NCI-H69 (cell line): ENCODE measurements around the gene CELF6.
A peak's percentile ranks its signal among the peaks of the same experiment; 100 is the strongest.

ENCODE experiments used
- DNase-seq: peaks from one replicate; lab custom pipeline; 2025; lab: John Stamatoyannopoulos, UW

CELF6 gene

DNA sequence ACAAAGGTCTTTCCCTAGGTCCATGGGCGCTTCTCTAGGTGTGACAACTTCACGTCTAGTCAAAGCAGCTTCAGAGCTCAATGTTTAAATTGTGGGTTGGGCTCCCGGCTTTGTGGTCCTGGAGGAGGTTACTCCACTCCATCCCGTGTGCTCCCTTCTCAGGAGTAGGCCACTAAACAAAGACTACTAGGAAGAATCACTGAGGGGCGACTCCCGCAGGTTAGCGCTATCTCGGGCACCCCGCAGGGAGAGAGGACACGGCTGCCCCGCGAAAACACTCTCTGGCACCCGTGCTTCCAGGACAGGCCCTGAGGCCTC is 48.1 kb downstream of the CELF6 start:
- DNase-seq = peak; percentile 28

DNA sequence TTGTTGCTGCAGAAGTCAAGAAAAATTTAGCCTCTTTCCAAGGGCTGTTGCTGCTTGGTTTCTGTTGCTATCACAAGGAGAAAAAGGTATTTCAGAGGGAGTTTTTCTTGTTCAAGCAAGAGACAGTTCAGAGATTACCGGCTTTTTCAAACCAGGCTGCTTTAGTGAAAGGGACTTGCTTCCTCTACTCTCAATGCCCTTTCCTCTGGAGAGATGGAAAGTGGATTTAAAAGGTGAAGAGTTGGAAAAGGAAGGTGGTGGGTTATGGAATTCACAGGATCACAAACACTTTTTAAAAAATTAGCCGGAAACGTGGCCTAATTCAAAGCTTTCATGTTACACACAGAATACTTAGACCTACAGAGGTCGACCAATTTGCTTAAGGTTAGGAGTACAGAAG is 48.7 kb downstream of the CELF6 start:
- DNase-seq = no peak

DNA sequence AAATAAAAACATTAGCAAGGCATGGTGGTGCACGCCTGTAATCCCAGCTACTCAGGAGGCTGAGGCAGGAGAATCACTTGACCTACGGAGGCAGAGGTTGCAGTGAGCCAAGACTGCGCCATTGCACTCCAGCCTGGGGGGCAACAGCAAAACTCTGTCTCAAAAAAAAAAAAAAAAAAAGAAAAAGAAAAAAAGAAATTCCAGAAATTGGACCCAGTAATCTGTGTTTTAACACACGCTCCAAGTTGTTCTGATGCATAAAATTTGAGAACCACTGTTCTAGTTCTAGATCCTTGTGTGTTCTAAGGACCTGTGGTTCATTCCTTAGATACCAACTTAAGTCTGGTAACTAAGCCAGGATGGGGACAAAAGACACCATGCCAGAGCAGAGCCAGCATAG is 50.2 kb downstream of the CELF6 start:
- no peak for DNase-seq

DNA sequence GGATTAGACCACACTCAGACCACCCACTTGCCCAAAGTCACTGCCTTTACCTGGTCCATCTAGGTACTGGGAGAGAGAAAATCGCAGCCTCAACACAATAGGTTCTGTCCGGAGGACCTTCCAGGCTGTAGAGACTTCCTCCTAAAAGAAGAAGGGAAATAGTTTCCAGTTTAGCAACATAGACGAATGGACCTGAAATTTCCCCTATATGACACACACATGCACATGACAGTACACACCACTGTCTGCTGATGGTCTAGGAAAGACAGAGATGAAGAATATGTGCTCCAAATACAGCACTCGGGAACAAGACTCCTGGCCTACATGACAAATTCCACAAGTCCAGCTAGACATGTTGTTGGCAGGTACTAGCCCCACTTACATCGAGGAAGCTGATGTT is 54.9 kb downstream of the CELF6 start:
- DNase-seq = no peak

DNA sequence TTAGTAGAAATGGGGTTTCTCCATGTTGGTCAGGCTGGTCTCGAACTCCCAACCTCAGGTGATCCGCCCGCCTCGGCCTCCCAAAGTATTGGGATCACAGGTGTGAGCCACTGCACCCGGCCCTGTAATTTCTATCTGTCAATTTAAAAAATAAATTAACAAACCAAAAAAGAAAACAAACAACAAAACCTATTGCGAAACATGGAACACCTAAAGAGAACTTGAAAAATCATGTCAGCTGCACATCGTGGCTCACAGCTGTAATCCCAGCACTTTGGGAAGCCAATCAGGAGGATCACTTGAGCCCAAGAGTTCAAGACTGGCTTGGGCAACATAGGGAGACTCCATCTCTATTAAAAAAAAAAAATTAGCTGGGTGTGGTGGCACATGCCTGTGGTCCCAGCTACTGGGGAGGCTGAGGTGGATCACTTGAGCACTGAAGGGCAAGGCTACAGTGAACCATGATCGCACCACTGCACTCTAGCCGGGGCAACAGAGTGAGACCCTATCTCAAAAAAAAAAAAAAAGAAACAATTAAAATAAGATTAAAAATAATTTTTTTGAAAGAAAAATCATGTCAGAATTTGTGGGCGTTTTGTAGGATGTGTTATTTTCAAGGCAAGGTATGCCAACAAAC is 67.2 kb downstream of the CELF6 start:
- DNase-seq = no peak

DNA sequence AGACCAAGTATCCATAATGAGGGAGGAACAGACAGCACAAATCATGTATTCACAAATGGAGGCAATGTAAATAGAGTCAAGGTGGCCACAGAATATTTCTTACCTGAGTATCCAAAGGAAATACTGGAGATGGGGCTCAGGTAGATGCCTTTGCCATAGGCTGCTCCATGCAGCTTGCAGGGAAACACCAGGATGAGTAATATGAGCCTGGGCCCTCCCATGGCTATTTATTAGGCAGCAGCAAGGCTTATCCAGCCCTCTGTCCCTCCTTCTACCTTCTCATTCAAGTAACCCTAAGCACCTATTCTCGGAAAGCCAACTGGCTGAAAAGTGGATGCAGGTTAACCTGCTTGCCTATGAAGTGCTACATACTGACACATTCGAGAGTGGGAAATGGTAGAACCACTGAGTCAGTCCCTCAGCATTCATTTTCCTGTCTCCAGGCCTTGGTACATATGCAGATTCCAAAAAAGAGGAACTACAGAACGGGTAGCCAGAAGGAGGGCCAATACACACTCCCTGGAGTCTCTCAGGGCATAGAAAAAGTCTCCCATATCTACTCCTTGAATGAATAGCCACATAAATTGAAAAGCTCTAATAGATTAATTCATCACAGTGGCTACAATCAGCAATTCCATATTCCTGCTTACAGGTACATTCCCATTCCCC is 70.7 kb downstream of the CELF6 start:
- no peak for DNase-seq

DNA sequence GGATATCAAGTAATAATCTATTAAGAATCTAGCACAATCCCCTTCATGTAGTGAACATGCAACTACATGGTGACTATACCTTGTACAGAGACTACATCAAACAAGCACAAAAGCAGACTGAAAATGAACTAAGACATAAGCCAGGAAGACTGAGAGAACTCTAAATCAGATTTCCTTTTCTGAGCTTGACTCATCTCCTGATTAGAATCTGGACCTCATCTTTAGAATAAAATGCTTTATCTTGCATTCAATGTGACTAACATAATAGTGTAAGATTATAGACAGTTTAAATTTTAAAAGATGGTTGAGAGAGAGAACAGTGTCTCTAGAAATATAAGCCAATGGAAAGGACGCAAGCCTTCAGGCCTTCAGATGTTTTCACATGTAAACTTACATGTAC is 71.4 kb downstream of the CELF6 start:
- no peak for DNase-seq

DNA sequence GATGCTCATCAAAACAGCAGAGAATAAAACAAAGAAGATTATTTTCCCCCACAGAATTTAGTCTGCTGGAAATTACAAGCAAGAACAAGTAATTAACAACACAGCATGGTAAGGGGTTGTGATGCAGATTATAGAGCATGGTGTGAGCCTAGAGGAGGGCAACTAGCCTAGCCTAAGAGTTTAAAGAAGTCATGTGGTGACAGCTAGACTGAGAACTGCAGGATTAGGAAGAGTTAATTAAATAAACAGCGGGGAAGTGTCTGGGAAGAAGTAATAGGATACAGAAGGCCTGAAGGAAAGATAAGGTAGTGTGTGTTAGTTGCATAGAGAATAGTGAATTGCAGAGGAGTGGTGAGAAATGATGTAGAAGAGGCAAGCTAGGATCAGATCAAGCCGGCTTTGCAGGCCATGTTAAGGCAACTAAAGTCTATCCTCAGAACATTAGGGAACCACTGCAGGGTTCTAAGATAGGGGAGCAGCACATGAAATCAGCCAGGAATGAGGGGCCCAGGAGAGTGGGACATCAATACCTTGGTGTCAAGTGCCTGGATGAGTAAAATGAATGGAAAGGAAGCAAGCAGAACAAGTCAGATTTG is 77.1 kb downstream of the CELF6 start:
- DNase-seq = no peak

DNA sequence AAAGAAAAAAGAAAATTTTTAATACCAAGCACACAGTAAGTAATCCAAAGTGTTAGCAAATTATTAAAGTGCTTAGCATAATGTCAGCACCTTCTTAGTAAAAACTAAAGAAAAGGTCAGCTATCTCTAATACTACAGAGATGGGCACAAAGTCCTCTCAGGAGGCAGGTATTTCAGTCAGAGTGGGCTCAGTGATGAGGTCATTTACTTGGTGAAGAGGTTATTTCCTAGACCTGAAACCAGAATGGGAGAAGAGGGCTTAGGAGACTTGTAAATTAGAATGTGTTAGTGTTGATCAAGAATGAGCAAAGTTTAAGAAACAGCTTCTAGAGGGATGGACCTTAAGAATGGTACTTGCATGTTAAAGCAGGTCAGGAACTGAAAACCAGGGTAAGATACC is 80.3 kb downstream of the CELF6 start:
- no peak for DNase-seq

DNA sequence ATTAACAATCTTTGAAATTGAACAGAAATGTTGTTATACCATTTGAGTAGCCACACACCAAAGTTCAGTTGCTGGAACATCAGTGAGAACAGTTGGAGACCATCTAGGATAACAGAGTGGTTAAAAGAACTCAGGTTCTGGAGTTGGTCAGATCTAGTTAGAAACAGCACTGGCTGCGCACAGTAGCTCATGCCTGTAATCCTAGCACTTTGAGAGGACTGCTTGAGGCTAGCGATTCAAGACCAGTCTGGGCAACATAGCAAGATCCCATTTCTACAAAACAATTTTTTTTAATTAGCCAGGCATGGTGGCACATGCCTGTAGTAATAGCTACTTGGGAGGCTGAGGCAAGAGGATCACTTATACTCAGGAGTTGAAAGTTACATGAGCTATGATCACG is 81.4 kb downstream of the CELF6 start:
- no peak for DNase-seq

DNA sequence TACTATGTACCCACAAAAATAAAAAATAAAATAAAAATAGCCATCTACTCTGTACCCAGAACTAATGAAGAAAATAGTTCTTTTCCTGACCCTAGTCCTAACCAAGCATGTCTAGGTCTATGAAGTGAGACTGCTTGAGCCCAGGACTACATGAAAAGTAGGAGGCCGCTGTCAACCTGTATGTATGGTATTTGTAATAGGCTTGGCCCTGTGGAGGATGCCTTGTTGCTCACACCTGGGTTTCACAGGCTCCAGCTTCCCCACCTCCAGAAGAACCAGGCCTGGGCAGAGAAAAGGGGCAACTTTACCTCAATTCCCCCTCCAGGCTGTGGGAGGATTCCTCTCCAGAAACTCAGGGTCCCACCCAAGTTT is 82.1 kb downstream of the CELF6 start:
- DNase-seq = no peak

DNA sequence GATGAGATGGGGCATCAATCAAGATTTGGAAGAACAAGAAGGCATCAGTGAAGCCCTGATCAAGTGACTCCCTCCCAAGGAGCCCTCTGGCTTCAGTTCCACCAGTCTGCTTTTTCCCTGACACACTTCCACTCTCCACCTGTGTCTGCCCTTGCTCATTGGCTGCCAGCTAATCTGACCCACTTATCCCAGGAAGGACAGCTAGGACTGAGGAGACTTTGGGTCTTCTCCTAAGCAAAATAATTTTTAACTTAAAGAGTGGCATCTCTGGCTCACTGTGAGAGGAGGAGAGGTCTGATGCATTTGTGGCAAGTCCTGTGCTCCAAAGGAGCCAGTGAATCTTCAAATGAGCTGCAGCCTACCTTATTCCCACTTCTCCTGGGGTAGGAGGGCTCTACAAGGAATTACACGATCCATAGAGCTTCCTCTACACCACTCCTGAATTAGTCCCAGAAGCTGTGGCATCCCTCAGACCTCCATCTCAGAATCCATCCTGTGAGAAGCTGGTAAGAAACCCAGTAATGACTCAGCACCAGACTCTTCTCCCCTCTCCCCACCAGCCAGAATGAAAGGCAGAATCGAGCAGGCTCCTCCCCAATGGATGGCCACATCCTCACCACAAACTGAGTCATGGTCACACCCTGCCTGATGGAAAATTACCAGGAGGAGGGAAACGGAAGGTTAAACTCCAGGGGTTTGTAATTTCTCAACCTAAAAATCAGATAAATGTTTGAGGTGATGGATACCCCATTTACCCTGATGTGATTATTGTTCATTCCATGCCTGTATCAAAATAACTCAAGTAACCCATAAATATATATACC is 82.7 kb downstream of the CELF6 start:
- peak; percentile 10 for DNase-seq

DNA sequence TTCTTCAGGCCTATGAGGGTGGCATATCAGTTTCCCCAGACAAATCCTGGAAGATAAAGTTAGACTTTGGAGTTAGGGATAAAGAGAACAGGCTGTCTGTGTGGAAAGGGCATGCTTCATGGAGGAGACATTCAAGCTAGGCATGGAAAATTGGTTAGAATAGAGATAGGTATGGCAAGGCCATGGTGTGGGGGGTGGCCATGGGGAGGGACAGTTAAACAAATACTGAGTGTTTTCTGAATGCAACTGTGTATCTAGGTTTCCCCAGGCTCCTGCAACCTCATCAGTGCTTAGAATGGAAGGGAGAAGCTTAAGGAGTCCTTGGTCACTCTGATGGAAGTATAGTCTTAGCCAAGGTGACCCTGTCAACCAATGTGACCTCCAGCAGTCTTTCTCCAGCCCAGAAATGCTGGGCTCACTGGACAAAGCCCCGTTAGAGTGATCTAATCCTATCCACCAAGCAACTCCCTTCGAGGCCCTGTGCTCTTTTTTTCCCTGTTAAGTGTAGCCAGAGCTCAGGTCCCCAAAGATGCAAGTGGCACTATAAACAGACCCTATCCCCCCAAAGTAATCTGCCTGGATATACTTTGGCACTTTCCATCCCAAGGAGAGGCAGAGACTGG is 83.5 kb downstream of the CELF6 start:
- DNase-seq = no peak

DNA sequence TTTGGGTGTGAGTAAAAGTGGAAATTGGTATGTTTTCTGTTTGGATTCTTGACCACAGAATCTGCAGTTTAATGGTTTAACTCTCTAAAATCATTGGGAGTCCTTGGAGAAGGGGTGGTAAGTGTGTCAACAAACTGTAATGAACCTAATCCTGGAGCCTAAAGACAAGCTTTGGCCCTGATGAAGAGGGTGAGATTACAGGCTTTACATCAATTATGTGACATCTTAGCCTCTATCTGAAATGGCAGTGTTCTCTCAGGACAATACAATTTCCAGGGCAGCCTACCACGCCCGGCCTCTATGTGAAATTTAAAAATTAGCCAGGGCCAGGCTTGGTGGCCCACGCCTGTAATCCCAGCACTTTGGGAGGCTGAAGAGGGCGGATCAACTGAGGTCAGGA is 84.7 kb downstream of the CELF6 start:
- DNase-seq = no peak
